K562 (cell line): Measurements from ENCODE around the gene OXSM. TPM values are rescaled to one million over a fixed set of nuclear protein-coding genes. Genes with fewer than 3 reads are reported as not detected.

Experiments
- DACH1 ChIP-seq: fragments of 450-650 bp; IDR thresholded peaks from 2 replicates; pipeline ENCODE4 v1.6.1; 2018; ENCODE audit not compliant: partially characterized antibody
- DDX20 ChIP-seq: fragments of 450-650 bp; IDR thresholded peaks from 2 replicates; pipeline ENCODE4 v1.6.1; 2016; ENCODE audit warnings: missing genetic modification characterization, low read depth, mild to moderate bottlenecking, missing compliant biosample characterization, moderate library complexity
- ELK1 ChIP-seq: sonication (generic); formaldehyde crosslinking; IDR thresholded peaks from 2 replicates; pipeline ENCODE4 v1.8.1; 2022; ENCODE audit warnings: missing genetic modification reagents
- EZH2 ChIP-seq: IDR thresholded peaks from 2 replicates; pipeline ENCODE4 v1.6.1; 2012; ENCODE audit warnings: low read depth, mild to moderate bottlenecking, inconsistent platforms, low read length, borderline replicate concordance
- HNRNPL ChIP-seq: fragments of 200-400 bp; formaldehyde crosslinking; IDR thresholded peaks from 2 replicates; pipeline ENCODE4 v1.6.1; 2017; ENCODE audit warnings: low read depth, mild to moderate bottlenecking, low read length
- MEF2A ChIP-seq: IDR thresholded peaks from 2 replicates; pipeline ENCODE4 v1.6.1; 2011; ENCODE audit warnings: low read depth, mild to moderate bottlenecking, low read length, moderate library complexity; ENCODE audit not compliant: control insufficient read depth
- MYC ChIP-seq, 2 experiments: fragments of 250-450 bp in 1 of 2; sonication (Bioruptor Pico) in 1 of 2; IDR thresholded peaks; 2 replicates each; pipeline versions ENCODE4 v1.5.1 to v1.6.1; 2012 to 2021; ENCODE audit warnings: low read depth in 2 of 2, borderline replicate concordance in 1 of 2, improper control_type of control experiment in 1 of 2, low read length in 1 of 2, mild to moderate bottlenecking in 1 of 2, moderate library complexity in 1 of 2
- RERE ChIP-seq: sonication (generic); formaldehyde crosslinking; IDR thresholded peaks from 2 replicates; pipeline ENCODE4 v1.8.0; 2023; ENCODE audit warnings: missing genetic modification reagents, mild to moderate bottlenecking, borderline replicate concordance
- RREB1 ChIP-seq: fragments of 250-450 bp; sonication (Bioruptor Pico); IDR thresholded peaks from 2 replicates; pipeline ENCODE4 v1.4.0; 2020
- ZFPM2 ChIP-seq: fragments of 250-450 bp; sonication (Bioruptor Pico); IDR thresholded peaks from 2 replicates; pipeline ENCODE4 v1.5.1; 2022; ENCODE audit warnings: mild to moderate bottlenecking
- ZNF175 ChIP-seq: fragments of 200-800 bp; sonication (Bioruptor generic); IDR thresholded peaks from 2 replicates; pipeline ENCODE4 v1.6.1; 2016; ENCODE audit warnings: low read depth, mild to moderate bottlenecking, missing genetic modification characterization, missing compliant biosample characterization
- ZNF445 ChIP-seq: fragments of 250-450 bp; sonication (Bioruptor Pico); IDR thresholded peaks from 2 replicates; pipeline ENCODE4 v1.4.0; 2020; ENCODE audit warnings: low read depth, mild to moderate bottlenecking, moderate library complexity
- polyA plus RNA-seq, 8 experiments: library from polyadenylated mRNA; depleted of rRNA in 4 of 8; stranded (reverse) in 5 of 8; unstranded in 3 of 8; fragments of >200 nt; fragmentation: Nextera tagmentation in 2 of 8; fragmentation: Illumina TruSeq in 1 of 8; extraction: Ambion mirVana in 2 of 8; extraction: Trizol in 1 of 8; gene quantifications; 2 replicates each; pipeline versions ENCODE4 v1.2.1 to v1.2.3, GENCODE V29; 2011 to 2014; ENCODE audit warnings: inconsistent platforms in 1 of 8, missing spikeins in 1 of 8
- total RNA-seq, 7 experiments: library from RNA; depleted of rRNA in 6 of 7; stranded (reverse); fragments of >200 nt in 6 of 7; fragmentation: Illumina TruSeq in 2 of 7; extraction: Trizol in 2 of 7; gene quantifications; 2 replicates each; pipeline versions ENCODE4 v1.2.1 to v1.2.3, GENCODE V29; 2011 to 2021; ENCODE audit warnings: low replicate concordance in 1 of 7

The OXSM gene
- total and polyA plus RNA-seq, 9 of the 15 experiments (the other 6 are each of a cell fraction or from before 2014, with no cell fraction given) = 24.0 to 107 (median 34.0) TPM

- TF ChIP-seq MYC (IDR thresholded peaks at IDR 0.05; ENCODE audit: low read depth, low read length) (peak; percentile 10; the same call in 1 of the 2 replicates), MYC (CRISPR knock-in tag; IDR thresholded peaks at IDR 0.05; ENCODE audit: borderline replicate concordance, low read depth) (no peak), RREB1 (CRISPR knock-in tag) (no peak), DDX20 (tag) (no peak), RERE (CRISPR knock-in tag) (no peak), ZFPM2 (CRISPR knock-in tag) (no peak), ZNF175 (CRISPR knock-in tag) (no peak), DACH1 (peak; percentile 64), ZNF445 (CRISPR knock-in tag) (no peak), ELK1 (CRISPR knock-in tag) (no peak), EZH2 (no peak), HNRNPL (no peak), MEF2A (no peak)
Measured at GRCh38 chr3:25783661-25784512, 6.0 kb upstream of the OXSM start (continued).
